ENCODE results near the gene HP1BP3. TPM values are rescaled to one million over a fixed set of nuclear protein-coding genes. Genes with fewer than 3 reads are reported as not detected.

The HP1BP3 gene
- total RNA-seq, 1 experiment from 2014 or later, result 263 TPM

DNA sequence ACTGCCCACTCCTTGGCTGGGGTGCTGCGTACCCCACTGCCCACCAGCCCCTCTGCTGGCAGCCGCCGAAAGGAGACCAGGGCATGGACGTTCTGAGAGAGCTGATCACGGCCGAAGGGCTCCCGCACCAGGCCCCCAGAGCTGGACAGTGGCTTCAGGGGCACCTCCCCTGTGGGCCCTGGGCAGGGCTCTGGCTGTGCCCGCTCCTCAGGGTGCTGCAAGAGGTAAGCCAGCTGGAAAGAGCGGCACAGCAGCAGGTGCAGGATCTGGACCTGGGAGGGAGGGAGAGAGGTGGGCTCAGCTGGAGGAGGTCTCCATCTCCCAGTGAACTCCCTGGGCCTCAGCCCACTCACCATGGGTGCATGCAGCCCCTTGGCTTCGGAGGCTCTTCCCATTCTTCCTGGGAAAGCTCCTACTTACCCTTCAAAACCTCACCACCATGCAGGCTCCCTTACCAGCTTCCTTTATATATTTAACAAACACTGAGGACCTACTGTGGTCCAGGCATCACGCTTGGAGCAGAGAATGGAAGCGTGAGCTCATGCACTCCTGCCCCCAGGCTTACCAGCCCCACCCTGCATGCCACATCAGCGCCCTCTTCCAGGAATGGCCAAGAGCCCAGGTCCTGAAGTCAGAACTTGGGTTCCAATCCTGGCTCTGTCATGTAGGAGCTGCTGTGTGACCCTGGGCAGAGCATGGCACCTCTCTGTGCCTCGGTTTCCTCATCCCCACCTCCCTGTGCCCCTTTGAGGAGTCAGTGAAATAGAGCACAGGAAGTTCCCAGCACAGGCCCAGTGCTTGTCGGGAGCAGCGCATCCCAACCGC, 62.5 kb downstream of the HP1BP3 start:
- no TSS peak for BruUV-seq (replicated peaks)
- H3K27ac ChIP-seq (ENCODE audit: low read length), result no peak overlapping the region
- intact Hi-C loops (cut with micrococcal nuclease; ENCODE audit: unreplicated experiment), result no loop called here

DNA sequence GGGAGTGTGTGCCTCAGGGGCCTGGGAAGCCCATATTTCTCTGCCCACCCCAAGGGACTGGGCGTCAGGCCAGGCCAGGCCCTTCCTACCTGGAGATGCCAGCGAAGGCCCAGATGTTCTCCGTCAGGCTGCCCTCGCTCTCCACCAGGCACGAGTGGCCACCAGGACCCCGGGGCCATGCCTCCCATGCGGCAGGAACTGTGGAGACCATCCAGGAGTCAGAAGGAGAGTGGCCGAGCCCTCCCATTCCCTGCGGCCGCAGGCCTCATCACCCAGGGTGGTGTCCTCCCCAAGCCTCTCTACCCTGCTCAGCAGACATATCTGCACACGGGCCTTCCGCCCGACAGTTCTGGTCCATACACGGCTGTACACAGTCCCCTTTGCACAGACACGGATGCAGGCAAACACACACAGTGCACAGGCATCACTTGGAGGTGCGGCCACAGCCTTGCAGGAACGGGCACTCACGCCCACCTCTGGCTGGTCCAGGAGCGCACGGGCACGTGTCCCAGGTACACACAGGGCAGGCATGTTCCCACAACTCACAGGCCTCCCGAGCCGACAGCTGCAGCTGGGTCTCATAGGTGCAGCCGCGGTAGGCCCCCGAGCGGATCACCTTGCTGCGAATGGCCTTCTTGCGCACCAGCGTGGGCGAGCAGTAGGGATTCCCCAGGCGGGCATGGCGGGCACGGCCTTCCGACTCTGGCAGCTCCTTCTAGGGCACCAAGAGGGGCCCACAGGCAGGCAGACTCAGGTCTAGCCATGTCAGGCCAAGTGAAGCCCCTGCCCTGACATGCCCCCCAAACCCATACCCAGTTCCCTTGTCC, 63.4 kb downstream of the HP1BP3 start:
- ChIA-PET POLR2A (interaction anchor here (0.5 to 0.6 kb wide), 2 partner anchors 129 to 136 kb away, joined by 3 to 8 read pairs; no protein-coding TSS in a partner anchor), CTCF (interaction anchor here (1.6 kb wide), 1 partner anchor 27 kb away, joined by 5 read pairs; no protein-coding TSS in a partner anchor)
- no peak for ATAC-seq
- Histone ChIP-seq H3K36me3 (ENCODE audit: control insufficient read depth, insufficient read depth, low read length) (no peaks in the 10 kb centered on the region), H3K27ac (ENCODE audit: low read length) (no peak overlapping the region), H3K4me3 (ENCODE audit: low read depth in 2 of 2, low read length in 2 of 2) (no peak overlapping the region), H3K9me3 (ENCODE audit: control insufficient read depth, insufficient read depth, low read depth, low read length) (no peaks in the 10 kb centered on the region), H3K4me1 (ENCODE audit: control insufficient read depth, insufficient read depth, low read length) (no peaks in the 10 kb centered on the region; the same call in 1 of the 2 replicates), H3K27me3 (ENCODE audit: control insufficient read depth, insufficient read depth, low read length) (no peaks in the 10 kb centered on the region)
- in situ Hi-C loops (cut with HindIII; ENCODE audit: low pct_unique_long_range_greater_than_20kb, low sequenced_read_pairs), result no loop called here
- intact Hi-C loops (cut with micrococcal nuclease; ENCODE audit: unreplicated experiment), result no loop called here
- no TSS peak for BruUV-seq (replicated peaks)
- TF ChIP-seq, protein P1, sequence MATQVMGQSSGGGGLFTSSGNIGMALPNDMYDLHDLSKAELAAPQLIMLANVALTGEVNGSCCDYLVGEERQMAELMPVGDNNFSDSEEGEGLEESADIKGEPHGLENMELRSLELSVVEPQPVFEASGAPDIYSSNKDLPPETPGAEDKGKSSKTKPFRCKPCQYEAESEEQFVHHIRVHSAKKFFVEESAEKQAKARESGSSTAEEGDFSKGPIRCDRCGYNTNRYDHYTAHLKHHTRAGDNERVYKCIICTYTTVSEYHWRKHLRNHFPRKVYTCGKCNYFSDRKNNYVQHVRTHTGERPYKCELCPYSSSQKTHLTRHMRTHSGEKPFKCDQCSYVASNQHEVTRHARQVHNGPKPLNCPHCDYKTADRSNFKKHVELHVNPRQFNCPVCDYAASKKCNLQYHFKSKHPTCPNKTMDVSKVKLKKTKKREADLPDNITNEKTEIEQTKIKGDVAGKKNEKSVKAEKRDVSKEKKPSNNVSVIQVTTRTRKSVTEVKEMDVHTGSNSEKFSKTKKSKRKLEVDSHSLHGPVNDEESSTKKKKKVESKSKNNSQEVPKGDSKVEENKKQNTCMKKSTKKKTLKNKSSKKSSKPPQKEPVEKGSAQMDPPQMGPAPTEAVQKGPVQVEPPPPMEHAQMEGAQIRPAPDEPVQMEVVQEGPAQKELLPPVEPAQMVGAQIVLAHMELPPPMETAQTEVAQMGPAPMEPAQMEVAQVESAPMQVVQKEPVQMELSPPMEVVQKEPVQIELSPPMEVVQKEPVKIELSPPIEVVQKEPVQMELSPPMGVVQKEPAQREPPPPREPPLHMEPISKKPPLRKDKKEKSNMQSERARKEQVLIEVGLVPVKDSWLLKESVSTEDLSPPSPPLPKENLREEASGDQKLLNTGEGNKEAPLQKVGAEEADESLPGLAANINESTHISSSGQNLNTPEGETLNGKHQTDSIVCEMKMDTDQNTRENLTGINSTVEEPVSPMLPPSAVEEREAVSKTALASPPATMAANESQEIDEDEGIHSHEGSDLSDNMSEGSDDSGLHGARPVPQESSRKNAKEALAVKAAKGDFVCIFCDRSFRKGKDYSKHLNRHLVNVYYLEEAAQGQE (IDR thresholded peaks at IDR 0.05; ENCODE audit: insufficient read depth in 1 of 2, low read depth in 2 of 2, low read length in 1 of 2), result no peak
- no peak for TF ChIP-seq POLR2AphosphoS5 (IDR thresholded peaks at IDR 0.05; ENCODE audit: low read depth, low read length)
- no peak for TF ChIP-seq CTCF (IDR thresholded peaks at IDR 0.05)
- TF ChIP-seq SIN3A (IDR thresholded peaks at IDR 0.05; ENCODE audit: borderline replicate concordance, insufficient read depth, low read depth, low read length), result no peak
- TF ChIP-seq TCF7L2 (IDR thresholded peaks at IDR 0.05; ENCODE audit: low read depth, low read length), result no peak
- no peak for DNase-seq (ENCODE audit: low read depth, low spot score)

More for the DNA sequence above, 62.5 kb downstream of the HP1BP3 start:
- ChIA-PET POLR2A (interaction anchor here (0.6 kb wide), 1 partner anchor 137 kb away, joined by 8 read pairs; no protein-coding TSS in a partner anchor), CTCF (interaction anchor here (1.6 kb wide), 1 partner anchor 28 kb away, joined by 5 read pairs; no protein-coding TSS in a partner anchor)
- ATAC-seq, result no peak
- H3K9me3 ChIP-seq (ENCODE audit: control insufficient read depth, insufficient read depth, low read depth, low read length), result no peaks in the 10 kb centered on the region
- H3K4me1 ChIP-seq (ENCODE audit: control insufficient read depth, insufficient read depth, low read length), result no peaks in the 10 kb centered on the region; the same call in 1 of the 2 replicates
- in situ Hi-C loops (cut with HindIII; ENCODE audit: low pct_unique_long_range_greater_than_20kb, low sequenced_read_pairs), result no loop called here
- H3K4me3 ChIP-seq (ENCODE audit: low read depth in 2 of 2, low read length in 2 of 2), result no peak overlapping the region
- no peak for DNase-seq (ENCODE audit: low read depth, low spot score)
- TF ChIP-seq CTCF (IDR thresholded peaks at IDR 0.05) (no peak), TCF7L2 (IDR thresholded peaks at IDR 0.05; ENCODE audit: low read depth, low read length) (no peak), POLR2AphosphoS5 (IDR thresholded peaks at IDR 0.05; ENCODE audit: low read depth, low read length) (no peak), SIN3A (IDR thresholded peaks at IDR 0.05; ENCODE audit: borderline replicate concordance, insufficient read depth, low read depth, low read length) (no peak)
- TF ChIP-seq, protein P1 (IDR thresholded peaks at IDR 0.05; ENCODE audit: insufficient read depth in 1 of 2, low read depth in 2 of 2, low read length in 1 of 2), result no peak
- H3K36me3 ChIP-seq (ENCODE audit: control insufficient read depth, insufficient read depth, low read length), result no peaks in the 10 kb centered on the region
- no peaks in the 10 kb centered on the region for H3K27me3 ChIP-seq (ENCODE audit: control insufficient read depth, insufficient read depth, low read length)

Data from Panc1 (cell line).